ENCODE measurements around the gene RNF41.

RNF41 gene

DNA sequence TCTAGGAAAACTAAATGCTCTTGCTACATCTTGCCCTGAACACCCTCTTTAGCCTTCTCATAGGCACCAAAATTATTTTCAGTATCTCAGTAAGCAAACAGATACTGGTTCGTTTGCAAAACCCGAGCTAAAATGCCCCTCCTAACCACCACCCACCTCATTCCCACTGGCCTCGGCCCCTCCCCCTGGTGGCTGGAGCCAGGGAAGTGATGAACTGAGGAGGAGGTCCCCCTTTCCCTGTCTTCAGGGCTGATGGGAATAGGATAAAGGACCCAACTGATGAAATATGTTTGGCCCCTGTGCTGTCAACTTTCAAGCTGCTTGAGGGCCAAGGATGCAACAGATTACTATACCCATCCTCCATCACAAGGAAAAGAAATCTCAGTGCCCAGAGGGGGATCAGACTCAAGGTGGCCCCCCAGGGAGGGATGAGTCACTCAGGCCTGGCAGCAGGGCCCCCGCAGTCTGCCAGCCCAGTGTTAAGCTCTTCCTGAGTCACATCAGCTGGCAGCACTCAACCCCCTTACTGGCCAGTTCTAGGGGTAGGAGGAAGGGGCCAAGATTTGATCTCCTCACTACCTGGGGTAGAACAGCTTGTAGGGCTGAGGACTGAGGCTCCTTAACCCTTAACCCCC, 34.7 kb upstream of the RNF41 start:
- Histone ChIP-seq H3K27me3 (ENCODE audit: insufficient read depth, insufficient read length) (peaks cover 10% of the 10 kb centered on the region), H3K9ac (ENCODE audit: insufficient read length, low read depth) (no peak overlapping the region), H3K4me3 (ENCODE audit: insufficient read length, low read depth) (peak overlapping the region; percentile 82), H3K36me3 (ENCODE audit: insufficient read depth, insufficient read length, low read length) (peaks cover 58% of the 10 kb centered on the region), H3K9me3 (ENCODE audit: insufficient read depth, low read length) (no peaks in the 10 kb centered on the region), H3K4me1 (ENCODE audit: insufficient read depth, insufficient read length) (peaks cover 12% of the 10 kb centered on the region)
- TF ChIP-seq ZNF274 (IDR thresholded peaks at IDR 0.05; ENCODE audit: low read depth, low read length) (no peak), SUZ12 (IDR thresholded peaks at IDR 0.05; ENCODE audit: extremely low read depth, insufficient read depth, insufficient read length) (no peak), YY1 (IDR thresholded peaks at IDR 0.05; ENCODE audit: insufficient read depth, insufficient read length) (no peak)
- no peak for DNase-seq (ENCODE audit: low read depth, low spot score)

- no peak for DNase-seq (ENCODE audit: low read depth, low spot score)
- no peaks in the 10 kb centered on the region for H3K9me3 ChIP-seq (ENCODE audit: insufficient read depth, low read length)
- H3K4me3 ChIP-seq (ENCODE audit: insufficient read length, low read depth) = no peak overlapping the region
- H3K4me1 ChIP-seq (ENCODE audit: insufficient read depth, insufficient read length) = peaks cover 12% of the 10 kb centered on the region
- peaks cover 66% of the 10 kb centered on the region for H3K36me3 ChIP-seq (ENCODE audit: insufficient read depth, insufficient read length, low read length)
- no peak for TF ChIP-seq YY1 (IDR thresholded peaks at IDR 0.05; ENCODE audit: insufficient read depth, insufficient read length)
- no peak for TF ChIP-seq SUZ12 (IDR thresholded peaks at IDR 0.05; ENCODE audit: extremely low read depth, insufficient read depth, insufficient read length)
- no peak for TF ChIP-seq ZNF274 (IDR thresholded peaks at IDR 0.05; ENCODE audit: low read depth, low read length)
- peaks cover 10% of the 10 kb centered on the region for H3K27me3 ChIP-seq (ENCODE audit: insufficient read depth, insufficient read length)
- no peak overlapping the region for H3K9ac ChIP-seq (ENCODE audit: insufficient read length, low read depth)
Observed at GRCh38 chr12:56255671-56256070, 33.9 kb upstream of the RNF41 start.

- Histone ChIP-seq H3K9ac (ENCODE audit: insufficient read length, low read depth) (no peak overlapping the region), H3K4me1 (ENCODE audit: insufficient read depth, insufficient read length) (peaks cover 12% of the 10 kb centered on the region), H3K4me3 (ENCODE audit: insufficient read length, low read depth) (no peak overlapping the region), H3K9me3 (ENCODE audit: insufficient read depth, low read length) (no peaks in the 10 kb centered on the region), H3K36me3 (ENCODE audit: insufficient read depth, insufficient read length, low read length) (peaks cover 91% of the 10 kb centered on the region), H3K27me3 (ENCODE audit: insufficient read depth, insufficient read length) (no peaks in the 10 kb centered on the region)
- no peak for DNase-seq (ENCODE audit: low read depth, low spot score)
- TF ChIP-seq SUZ12 (IDR thresholded peaks at IDR 0.05; ENCODE audit: extremely low read depth, insufficient read depth, insufficient read length) (no peak), ZNF274 (IDR thresholded peaks at IDR 0.05; ENCODE audit: low read depth, low read length) (no peak), YY1 (IDR thresholded peaks at IDR 0.05; ENCODE audit: insufficient read depth, insufficient read length) (no peak)
Observed at GRCh38 chr12:56253091-56253490, 31.4 kb upstream of the RNF41 start.

- TF ChIP-seq SUZ12 (IDR thresholded peaks at IDR 0.05; ENCODE audit: extremely low read depth, insufficient read depth, insufficient read length) = no peak
Observed at GRCh38 chr12:56252649-56253048, 30.9 kb upstream of the RNF41 start.

DNA sequence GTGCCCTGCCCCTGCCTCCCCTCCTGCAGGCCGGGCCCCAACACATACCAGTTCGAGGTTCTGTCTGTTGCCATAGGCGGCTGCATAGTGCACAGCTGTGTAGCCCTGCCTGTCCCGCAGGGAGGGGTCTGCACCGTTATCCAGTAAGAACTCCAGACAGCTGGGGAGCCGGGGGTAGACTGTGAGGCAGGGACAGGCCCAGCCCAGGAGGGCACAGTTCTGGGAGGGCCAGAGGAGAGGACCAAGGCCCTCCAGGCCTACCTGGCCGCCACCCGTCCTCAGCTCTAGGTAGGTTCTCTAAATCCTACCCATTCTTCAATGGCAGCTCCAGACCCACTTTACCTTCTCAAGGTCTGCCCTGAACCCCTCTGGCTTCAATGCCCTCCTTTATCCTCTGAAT, 27.0 kb upstream of the RNF41 start:
- peaks cover 93% of the 10 kb centered on the region for H3K36me3 ChIP-seq (ENCODE audit: insufficient read depth, insufficient read length, low read length)
- H3K9me3 ChIP-seq (ENCODE audit: insufficient read depth, low read length) = no peaks in the 10 kb centered on the region
- TF ChIP-seq SUZ12 (IDR thresholded peaks at IDR 0.05; ENCODE audit: extremely low read depth, insufficient read depth, insufficient read length) (no peak), ZNF274 (IDR thresholded peaks at IDR 0.05; ENCODE audit: low read depth, low read length) (no peak), YY1 (IDR thresholded peaks at IDR 0.05; ENCODE audit: insufficient read depth, insufficient read length) (no peak)
- no peak overlapping the region for H3K4me3 ChIP-seq (ENCODE audit: insufficient read length, low read depth)
- DNase-seq (ENCODE audit: low read depth, low spot score) = no peak
- no peaks in the 10 kb centered on the region for H3K4me1 ChIP-seq (ENCODE audit: insufficient read depth, insufficient read length)
- no peaks in the 10 kb centered on the region for H3K27me3 ChIP-seq (ENCODE audit: insufficient read depth, insufficient read length)
- no peak overlapping the region for H3K9ac ChIP-seq (ENCODE audit: insufficient read length, low read depth)

More at GRCh38 chr12:56252649-56253048, 30.9 kb upstream of the RNF41 start:
- H3K9ac ChIP-seq (ENCODE audit: insufficient read length, low read depth) = no peak overlapping the region
- no peak for DNase-seq (ENCODE audit: low read depth, low spot score)
- H3K4me1 ChIP-seq (ENCODE audit: insufficient read depth, insufficient read length) = peaks cover 12% of the 10 kb centered on the region
- no peaks in the 10 kb centered on the region for H3K27me3 ChIP-seq (ENCODE audit: insufficient read depth, insufficient read length)
- H3K4me3 ChIP-seq (ENCODE audit: insufficient read length, low read depth) = no peak overlapping the region
- no peaks in the 10 kb centered on the region for H3K9me3 ChIP-seq (ENCODE audit: insufficient read depth, low read length)
- peaks cover 95% of the 10 kb centered on the region for H3K36me3 ChIP-seq (ENCODE audit: insufficient read depth, insufficient read length, low read length)

DNA sequence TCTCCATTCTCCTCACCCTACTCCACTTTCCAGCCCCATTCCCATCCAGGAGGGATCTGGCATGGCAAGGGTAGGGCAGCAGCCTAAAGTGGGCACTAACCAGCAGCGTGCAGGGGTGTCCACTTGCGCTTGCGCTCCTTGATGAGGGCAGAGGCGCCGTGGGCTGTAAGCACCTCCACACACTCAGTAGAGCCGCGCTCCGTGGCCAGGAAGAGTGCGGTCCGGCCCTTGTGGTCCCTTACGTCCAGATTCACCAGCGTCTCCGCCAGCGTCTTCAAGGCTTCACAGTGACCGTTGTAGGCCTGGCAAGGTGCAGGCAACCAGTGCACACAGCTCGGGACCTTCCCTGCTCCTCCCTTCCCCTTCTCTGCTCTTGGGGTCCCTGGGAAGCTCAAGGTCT, 26.2 kb upstream of the RNF41 start:
- Histone ChIP-seq H3K9me3 (ENCODE audit: insufficient read depth, low read length) (no peaks in the 10 kb centered on the region), H3K4me1 (ENCODE audit: insufficient read depth, insufficient read length) (no peaks in the 10 kb centered on the region), H3K9ac (ENCODE audit: insufficient read length, low read depth) (no peak overlapping the region), H3K36me3 (ENCODE audit: insufficient read depth, insufficient read length, low read length) (peaks cover 93% of the 10 kb centered on the region), H3K4me3 (ENCODE audit: insufficient read length, low read depth) (no peak overlapping the region), H3K27me3 (ENCODE audit: insufficient read depth, insufficient read length) (no peaks in the 10 kb centered on the region)
- no peak for DNase-seq (ENCODE audit: low read depth, low spot score)
- no peak for TF ChIP-seq ZNF274 (IDR thresholded peaks at IDR 0.05; ENCODE audit: low read depth, low read length)
- no peak for TF ChIP-seq YY1 (IDR thresholded peaks at IDR 0.05; ENCODE audit: insufficient read depth, insufficient read length)
- TF ChIP-seq SUZ12 (IDR thresholded peaks at IDR 0.05; ENCODE audit: extremely low read depth, insufficient read depth, insufficient read length) = no peak

GRCh38 chr12:56244494-56244893, 22.8 kb upstream of the RNF41 start:
- Histone ChIP-seq H3K9me3 (ENCODE audit: insufficient read depth, low read length) (peaks cover 13% of the 10 kb centered on the region; the same call in 1 of the 2 replicates), H3K36me3 (ENCODE audit: insufficient read depth, insufficient read length, low read length) (peaks cover 92% of the 10 kb centered on the region), H3K4me1 (ENCODE audit: insufficient read depth, insufficient read length) (no peaks in the 10 kb centered on the region), H3K4me3 (ENCODE audit: insufficient read length, low read depth) (no peak overlapping the region), H3K9ac (ENCODE audit: insufficient read length, low read depth) (no peak overlapping the region), H3K27me3 (ENCODE audit: insufficient read depth, insufficient read length) (no peaks in the 10 kb centered on the region)
- no peak for DNase-seq (ENCODE audit: low read depth, low spot score)
- no peak for TF ChIP-seq YY1 (IDR thresholded peaks at IDR 0.05; ENCODE audit: insufficient read depth, insufficient read length)
- TF ChIP-seq SUZ12 (IDR thresholded peaks at IDR 0.05; ENCODE audit: extremely low read depth, insufficient read depth, insufficient read length) = no peak
- TF ChIP-seq ZNF274 (IDR thresholded peaks at IDR 0.05; ENCODE audit: low read depth, low read length) = no peak
